ENCODE data around the gene CCDC73.

DNA sequence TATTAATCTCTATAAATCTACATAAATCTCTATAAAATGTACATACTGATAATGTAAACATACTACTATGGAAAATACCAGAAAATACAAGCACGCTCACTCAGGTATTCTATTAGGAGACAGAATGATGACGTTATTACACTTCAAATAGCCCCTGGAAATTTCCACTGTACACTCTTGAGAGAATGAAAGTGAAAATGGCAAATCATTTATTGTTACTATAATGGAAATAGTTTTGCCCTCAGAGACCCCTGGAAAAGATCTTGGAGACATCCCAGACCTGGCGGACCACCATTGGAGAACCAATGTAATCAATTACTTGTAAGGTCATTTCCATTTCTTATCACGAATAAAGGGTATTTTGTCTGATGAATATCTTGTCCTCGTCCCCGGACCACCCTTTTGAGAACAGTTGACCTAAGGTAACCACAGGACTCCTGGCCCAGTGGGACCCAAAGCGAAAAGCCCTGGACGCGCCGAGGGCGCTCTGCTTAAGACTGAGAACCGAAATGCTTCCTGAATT, 34.8 kb upstream of the CCDC73 start:
- TF ChIP-seq, protein P1, sequence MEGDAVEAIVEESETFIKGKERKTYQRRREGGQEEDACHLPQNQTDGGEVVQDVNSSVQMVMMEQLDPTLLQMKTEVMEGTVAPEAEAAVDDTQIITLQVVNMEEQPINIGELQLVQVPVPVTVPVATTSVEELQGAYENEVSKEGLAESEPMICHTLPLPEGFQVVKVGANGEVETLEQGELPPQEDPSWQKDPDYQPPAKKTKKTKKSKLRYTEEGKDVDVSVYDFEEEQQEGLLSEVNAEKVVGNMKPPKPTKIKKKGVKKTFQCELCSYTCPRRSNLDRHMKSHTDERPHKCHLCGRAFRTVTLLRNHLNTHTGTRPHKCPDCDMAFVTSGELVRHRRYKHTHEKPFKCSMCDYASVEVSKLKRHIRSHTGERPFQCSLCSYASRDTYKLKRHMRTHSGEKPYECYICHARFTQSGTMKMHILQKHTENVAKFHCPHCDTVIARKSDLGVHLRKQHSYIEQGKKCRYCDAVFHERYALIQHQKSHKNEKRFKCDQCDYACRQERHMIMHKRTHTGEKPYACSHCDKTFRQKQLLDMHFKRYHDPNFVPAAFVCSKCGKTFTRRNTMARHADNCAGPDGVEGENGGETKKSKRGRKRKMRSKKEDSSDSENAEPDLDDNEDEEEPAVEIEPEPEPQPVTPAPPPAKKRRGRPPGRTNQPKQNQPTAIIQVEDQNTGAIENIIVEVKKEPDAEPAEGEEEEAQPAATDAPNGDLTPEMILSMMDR (IDR thresholded peaks at IDR 0.05): no peak
- no peak for TF ChIP-seq POLR2A (IDR thresholded peaks at IDR 0.05)
